Right atrium auricular region (tissue), 2 donors: ENCODE measurements around the gene UIMC1. TPM values are rescaled to one million over a fixed set of nuclear protein-coding genes. Genes with fewer than 3 reads are reported as not detected.
"Not testable (repeated sequence)": the region's sequence is repeated elsewhere in the genome, so short reads cannot be mapped to it uniquely, and the experiment has no call there.

ENCODE experiments used
- DNase-seq: peaks from one replicate; pipeline ENCODE4 v3.0.0-alpha.2; 2019; ENCODE audit warnings: low spot score
- H3K27ac ChIP-seq, 2 donors: fragments of 200-600 bp; sonication (generic); 1 replicate in 1 of 2; 2 replicates in 1 of 2; pipeline ENCODE4 v1.5.1; 2016 to 2019
- H3K27me3 ChIP-seq, 2 donors: fragments of 200-600 bp; sonication (generic); one replicate each; pipeline versions ENCODE4 v1.5.1 to v1.6.0; 2017 to 2019
- H3K36me3 ChIP-seq: fragments of 200-600 bp; sonication (generic); one replicate; pipeline ENCODE4 v1.5.1; 2016
- H3K4me1 ChIP-seq, 2 donors: fragments of 200-600 bp; sonication (generic); one replicate each; pipeline versions ENCODE4 v1.5.1 to v1.6.0; 2017 to 2019
- H3K4me3 ChIP-seq, 2 donors: fragments of 200-600 bp; sonication (generic); 1 replicate in 1 of 2; 2 replicates in 1 of 2; pipeline ENCODE4 v1.5.1; 2017 to 2019; ENCODE audit warnings: mild to moderate bottlenecking in 1 of 2, moderate library complexity in 1 of 2
- H3K9me3 ChIP-seq, 2 donors: fragments of 200-600 bp; sonication (generic); one replicate each; pipeline ENCODE4 v1.5.1; 2019
- CTCF ChIP-seq, 2 donors: fragments of 200-600 bp; sonication (generic); IDR thresholded peaks; one replicate each; pipeline ENCODE4 v1.5.1; 2019; ENCODE audit warnings: antibody characterized with exemption in 2 of 2
- total RNA-seq, 2 donors: library from RNA; depleted of rRNA; stranded (reverse); fragments of >200 nt; gene quantifications; one replicate each; pipeline ENCODE4 v1.1.0, GENCODE V29; 2016

Gene UIMC1
- total RNA-seq, 2 donors from 2014 or later = 18.9 to 27.4 TPM

- H3K27me3 ChIP-seq = no peaks in the 10 kb centered on the region
- no peak for DNase-seq
- H3K36me3 ChIP-seq = peaks cover 6% of the 10 kb centered on the region
- no peaks in the 10 kb centered on the region for H3K4me1 ChIP-seq
- H3K9me3 ChIP-seq = no peaks in the 10 kb centered on the region
- H3K4me3 ChIP-seq = no peak overlapping the region
- no peak for TF ChIP-seq CTCF (IDR thresholded peaks at IDR 0.05)
- H3K27ac ChIP-seq = no peak overlapping the region
These were observed 20.3 kb downstream of the UIMC1 start for GRCh38 chr5:176986280-176986679.

- no peak overlapping the region for H3K27ac ChIP-seq
- H3K9me3 ChIP-seq = no peaks in the 10 kb centered on the region
- peaks cover 14% of the 10 kb centered on the region for H3K36me3 ChIP-seq
These were observed 21.1 kb downstream of the UIMC1 start for GRCh38 chr5:176985516-176985915.

DNA sequence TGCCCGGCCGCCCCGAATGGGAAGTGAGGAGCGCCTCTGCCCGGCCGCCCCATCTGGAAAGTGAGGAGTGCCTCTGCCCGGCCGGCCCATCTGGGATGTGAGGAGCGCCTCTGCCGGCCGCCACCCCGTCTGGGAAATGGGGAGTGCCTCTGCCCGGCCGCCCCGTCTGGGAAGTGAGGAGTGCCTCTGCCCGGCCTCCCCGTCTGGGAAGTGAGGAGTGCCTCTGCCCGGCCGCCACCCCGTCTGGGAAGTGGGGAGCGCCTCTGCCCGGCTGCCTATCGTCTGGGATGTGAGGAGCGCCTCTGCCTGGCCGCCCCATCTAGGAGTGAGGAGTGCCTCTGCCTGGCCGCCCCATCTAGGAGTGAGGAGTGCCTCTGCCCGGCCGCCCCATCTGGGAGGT, 22.4 kb downstream of the UIMC1 start:
- H3K36me3 ChIP-seq = peaks cover 25% of the 10 kb centered on the region
- DNase-seq, H3K9me3 ChIP-seq, H3K27me3 ChIP-seq, H3K27ac ChIP-seq, H3K4me3 ChIP-seq, H3K4me1 ChIP-seq: not testable (repeated sequence)

More at GRCh38 chr5:176985516-176985915, 21.1 kb downstream of the UIMC1 start:
- no peak for DNase-seq
- H3K27me3 ChIP-seq = no peaks in the 10 kb centered on the region
- no peaks in the 10 kb centered on the region for H3K4me1 ChIP-seq
- TF ChIP-seq CTCF (IDR thresholded peaks at IDR 0.05) = no peak
- H3K4me3 ChIP-seq = no peak overlapping the region

DNA sequence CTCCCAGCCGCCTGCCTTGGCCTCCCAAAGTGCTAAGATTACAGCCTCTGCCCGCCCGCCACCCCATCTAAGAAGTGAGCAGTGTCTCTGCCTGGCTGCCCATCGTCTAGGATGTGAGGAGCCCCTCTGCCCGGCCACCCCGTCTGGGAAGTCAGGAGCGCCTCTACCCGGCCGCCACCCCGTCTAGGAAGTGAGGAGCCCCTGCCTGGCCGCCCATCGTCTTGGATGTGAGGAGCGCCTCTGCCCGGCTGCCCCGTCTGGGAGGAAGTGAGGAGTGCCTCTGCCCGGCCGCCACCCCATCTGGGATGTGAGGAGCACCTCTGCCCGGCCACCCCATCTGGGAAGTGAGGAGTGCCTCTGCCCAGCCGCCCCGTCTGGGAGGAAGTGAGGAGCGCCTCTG, 23.0 kb downstream of the UIMC1 start:
- not testable (repeated sequence) for DNase-seq, H3K4me3 ChIP-seq, H3K9me3 ChIP-seq, H3K4me1 ChIP-seq, H3K27me3 ChIP-seq, H3K27ac ChIP-seq
- peaks cover 29% of the 10 kb centered on the region for H3K36me3 ChIP-seq

- not testable (repeated sequence) for H3K27me3 ChIP-seq, H3K9me3 ChIP-seq, H3K4me3 ChIP-seq, H3K4me1 ChIP-seq, DNase-seq, H3K27ac ChIP-seq
- H3K36me3 ChIP-seq = peaks cover 29% of the 10 kb centered on the region
These were observed 23.5 kb downstream of the UIMC1 start for GRCh38 chr5:176983112-176983511.

GRCh38 chr5:176980818-176981217, 25.8 kb downstream of the UIMC1 start:
- Histone ChIP-seq H3K4me1 (peaks cover 0 to 5% of the 10 kb centered on the region in 2 donors), H3K9me3 (no peaks in the 10 kb centered on the region), H3K36me3 (peaks cover 29% of the 10 kb centered on the region), H3K27me3 (no peaks in the 10 kb centered on the region), H3K4me3 (no peak overlapping the region), H3K27ac (no peak overlapping the region)
- DNase-seq = no peak
- no peak for TF ChIP-seq CTCF (IDR thresholded peaks at IDR 0.05)

DNA sequence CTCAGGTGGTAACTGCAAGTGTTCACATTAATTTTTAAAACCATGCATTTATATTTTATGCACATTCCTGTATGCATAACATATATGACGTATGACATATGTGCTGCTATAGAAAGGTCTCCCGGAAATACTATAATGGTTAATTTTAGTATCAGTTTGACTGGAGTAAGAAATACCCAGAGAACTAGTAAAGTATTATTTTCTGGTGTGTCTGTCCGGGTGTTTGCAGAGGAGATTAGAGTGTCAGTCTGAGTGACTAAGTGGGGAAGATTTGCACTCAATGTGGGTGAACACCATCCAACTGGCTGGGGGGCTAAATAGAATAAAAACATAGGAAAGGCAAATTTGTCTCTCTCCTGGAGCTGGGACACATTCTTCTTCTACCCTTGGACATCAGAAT, 26.9 kb downstream of the UIMC1 start:
- TF ChIP-seq CTCF (IDR thresholded peaks at IDR 0.05) = no peak
- Histone ChIP-seq H3K27me3 (no peaks in the 10 kb centered on the region), H3K4me3 (no peak overlapping the region), H3K9me3 (no peaks in the 10 kb centered on the region), H3K4me1 (peaks cover 0 to 5% of the 10 kb centered on the region in 2 donors), H3K27ac (no peak overlapping the region), H3K36me3 (peaks cover 31% of the 10 kb centered on the region)
- DNase-seq = no peak
